HG03103 (cell line): Measurements from ENCODE around the gene FKBP1A.

ENCODE experiments used
- ATAC-seq: cut with Tn5 transposase; IDR thresholded peaks from one replicate; pipeline ENCODE4 v1.9.1; 2021; ENCODE audit warnings: low read depth; ENCODE audit not compliant: unreplicated experiment

Gene FKBP1A

GRCh38 chr20:1392693-1393506 lies at the start of gene FKBP1A:
Gene FKBP1A (minus strand): TSS chr20:1393054. CDS start chr20:1392998, 56 bp downstream.
- ATAC-seq = peak; percentile 88

- no peak for ATAC-seq
Measured at GRCh38 chr20:1442304-1442703, 49.5 kb upstream of the FKBP1A start.

GRCh38 chr20:1441133-1441532 lies 48.3 kb upstream of the FKBP1A start:
- no peak for ATAC-seq

GRCh38 chr20:1440024-1440423 lies 47.2 kb upstream of the FKBP1A start:
- ATAC-seq = no peak

GRCh38 chr20:1438361-1438760 lies 45.5 kb upstream of the FKBP1A start:
- no peak for ATAC-seq

- no peak for ATAC-seq
Measured at GRCh38 chr20:1437235-1437904, 44.5 kb upstream of the FKBP1A start.

GRCh38 chr20:1436263-1436662 lies 43.4 kb upstream of the FKBP1A start:
- no peak for ATAC-seq

GRCh38 chr20:1435337-1435699 lies 42.5 kb upstream of the FKBP1A start:
- ATAC-seq = no peak

- peak; percentile 87 for ATAC-seq
Measured at GRCh38 chr20:1434571-1435336, 41.9 kb upstream of the FKBP1A start.

- no peak for ATAC-seq
Measured at GRCh38 chr20:1431158-1431557, 38.3 kb upstream of the FKBP1A start.

- no peak for ATAC-seq
Measured at GRCh38 chr20:1430004-1430451, 37.2 kb upstream of the FKBP1A start.

- no peak for ATAC-seq
Measured at GRCh38 chr20:1429143-1429728, 36.4 kb upstream of the FKBP1A start.

- ATAC-seq = no peak
Measured at GRCh38 chr20:1427457-1428054, 34.7 kb upstream of the FKBP1A start.

GRCh38 chr20:1426231-1426849 lies 33.5 kb upstream of the FKBP1A start:
- ATAC-seq = no peak

GRCh38 chr20:1424336-1424735 lies 31.5 kb upstream of the FKBP1A start:
- no peak for ATAC-seq

GRCh38 chr20:1423625-1424106 lies 30.8 kb upstream of the FKBP1A start:
- ATAC-seq = no peak

GRCh38 chr20:1423206-1423605 lies 30.4 kb upstream of the FKBP1A start:
- no peak for ATAC-seq

- no peak for ATAC-seq
Measured at GRCh38 chr20:1422753-1423152, 29.9 kb upstream of the FKBP1A start.

- no peak for ATAC-seq
Measured at GRCh38 chr20:1420066-1420465, 27.2 kb upstream of the FKBP1A start.

- no peak for ATAC-seq
Measured at GRCh38 chr20:1418350-1418749, 25.5 kb upstream of the FKBP1A start.
